HCT116 (cell line): ENCODE measurements around the gene PZP. TPM values are rescaled to one million over a fixed set of nuclear protein-coding genes. Genes with fewer than 3 reads are reported as not detected.

ENCODE experiments used
- ATAC-seq: fragments of 200-7000 bp; cut with Tn5 transposase; 2 replicates; pipeline ENCODE4 v1.9.1; 2020; ENCODE audit warnings: mild to moderate bottlenecking, moderate library complexity
- BruUV-seq: library from RNA; stranded (reverse); fragments of 400-500 nt; replicated peaks from 2 replicates; lab custom pipeline; 2021; lab: Mats Ljungman, UMichigan
- CTCF ChIA-PET: fragments of 300-600 bp; sonication (Branson Sonifier 250); formaldehyde crosslinking; loops from one replicate; lab custom pipeline; 2021; ENCODE audit warnings: antibody characterized with exemption; lab: Charles Lee
- POLR2A ChIA-PET: fragments of 300-600, 350-600 bp; sonication (Branson Sonifier 250); formaldehyde crosslinking; loops from one replicate; lab custom pipeline; 2021; ENCODE audit warnings: antibody characterized with exemption; lab: Charles Lee
- RAD21 ChIA-PET, 2 experiments: fragments of 300-600 bp; sonication (Branson Sonifier 250); formaldehyde crosslinking; loops; one replicate each; lab custom pipeline; 2023; ENCODE audit warnings: low total read pairs in 2 of 2; ENCODE audit not compliant: uncharacterized antibody in 2 of 2, unreplicated experiment in 2 of 2, low non-redundant PET in 1 of 2; lab: Charles Lee
- DNase-seq: peaks from one replicate; pipeline ENCODE4 v3.0.0-alpha.2; 2010; ENCODE audit warnings: low read depth, low spot score
- H2AFZ ChIP-seq: fragments of 200-600 bp; shearing (Covaris generic), sonication (generic); 2 replicates; pipeline ENCODE4 v1.6.1; 2017; ENCODE audit warnings: low read depth, mixed run types, mixed read lengths, antibody characterized with exemption, low read length; ENCODE audit not compliant: poor library complexity, severe bottlenecking
- H3K27ac ChIP-seq: 2 replicates; pipeline ENCODE4 v1.5.1; 2012; ENCODE audit warnings: low read depth, low read length
- H3K27me3 ChIP-seq: fragments of 200-600 bp; sonication (generic); 2 replicates; pipeline ENCODE4 v1.6.1; 2016; ENCODE audit warnings: mixed run types, low read length, mixed read lengths; ENCODE audit not compliant: insufficient read depth
- H3K36me3 ChIP-seq, 2 experiments: fragments of 200-500 bp in 1 of 2; fragments of 200-600 bp in 1 of 2; sonication (Bioruptor generic) in 1 of 2; sonication (generic) in 1 of 2; 2 replicates each; pipeline versions ENCODE4 v1.5.1 to v1.6.1; 2014 to 2016; ENCODE audit warnings: low read length in 2 of 2, inconsistent platforms in 1 of 2, mixed read lengths in 1 of 2, mixed run types in 1 of 2; ENCODE audit not compliant: insufficient read depth in 2 of 2, control insufficient read depth in 1 of 2
- H3K4me1 ChIP-seq, 2 experiments: fragments of 200-600 bp in 1 of 2; sonication (generic) in 1 of 2; 2 replicates each; pipeline versions ENCODE4 v1.5.1 to v1.6.1; 2012 to 2017; ENCODE audit warnings: low read length in 2 of 2, inconsistent platforms in 1 of 2, mild to moderate bottlenecking in 1 of 2, mixed read lengths in 1 of 2, mixed run types in 1 of 2, moderate library complexity in 1 of 2; ENCODE audit not compliant: insufficient read depth in 2 of 2, control insufficient read depth in 1 of 2
- H3K4me2 ChIP-seq: fragments of 200-600 bp; sonication (generic); 2 replicates; pipeline ENCODE4 v1.6.1; 2017; ENCODE audit warnings: mixed run types, low read length, mixed read lengths
- H3K4me3 ChIP-seq, 2 experiments: fragments of 200-600 bp in 1 of 2; sonication (generic) in 1 of 2; replicated peaks in 1 of 2; 2 replicates each; pipeline ENCODE4 v1.5.1; 2011 to 2016; ENCODE audit warnings: low read length in 2 of 2, control low read depth in 1 of 2, low read depth in 1 of 2, mild to moderate bottlenecking in 1 of 2, mixed read lengths in 1 of 2, mixed run types in 1 of 2
- H3K79me2 ChIP-seq: fragments of 200-600 bp; sonication (generic); 2 replicates; pipeline ENCODE4 v1.6.1; 2017; ENCODE audit warnings: mild to moderate bottlenecking, mixed run types, low read length, moderate library complexity, mixed read lengths; ENCODE audit not compliant: insufficient read depth
- H3K9ac ChIP-seq: fragments of 200-600 bp; sonication (generic); 2 replicates; pipeline ENCODE4 v1.6.1; 2016; ENCODE audit warnings: low read length, mixed read lengths
- H3K9me2 ChIP-seq: fragments of 200-600 bp; sonication (generic), shearing (Covaris generic); 2 replicates; pipeline ENCODE4 v1.6.1; 2017; ENCODE audit warnings: mixed run types, mild to moderate bottlenecking, moderate library complexity; ENCODE audit not compliant: insufficient read depth
- H3K9me3 ChIP-seq, 2 experiments: fragments of 200-500 bp in 1 of 2; fragments of 200-600 bp in 1 of 2; sonication (Bioruptor generic) in 1 of 2; sonication (generic) in 1 of 2; 2 replicates each; pipeline ENCODE4 v1.6.1; 2014 to 2017; ENCODE audit warnings: low read length in 2 of 2, mixed read lengths in 2 of 2, inconsistent platforms in 1 of 2, low read depth in 1 of 2, mild to moderate bottlenecking in 1 of 2, mixed run types in 1 of 2, moderate library complexity in 1 of 2; ENCODE audit not compliant: control insufficient read depth in 1 of 2, insufficient read depth in 1 of 2
- H4K20me1 ChIP-seq: fragments of 200-600 bp; sonication (generic), shearing (Covaris generic); 2 replicates; pipeline ENCODE4 v1.6.1; 2017; ENCODE audit warnings: mixed run types, mild to moderate bottlenecking, moderate library complexity; ENCODE audit not compliant: insufficient read depth
- ATF3 ChIP-seq: IDR thresholded peaks from 2 replicates; pipeline ENCODE4 v1.6.1; 2012
- CBX3 ChIP-seq: IDR thresholded peaks from 2 replicates; pipeline ENCODE4 v1.6.1; 2012; ENCODE audit warnings: low read depth
- CEBPB ChIP-seq: IDR thresholded peaks from 2 replicates; pipeline ENCODE4 v1.6.1; 2012; ENCODE audit warnings: low read depth
- EGR1 ChIP-seq: IDR thresholded peaks from 2 replicates; pipeline ENCODE4 v1.6.1; 2012; ENCODE audit warnings: low read depth
- ELF1 ChIP-seq: IDR thresholded peaks from 2 replicates; pipeline ENCODE4 v1.6.1; 2012; ENCODE audit warnings: low read depth, borderline replicate concordance
- EZH2 ChIP-seq: fragments of 200-600 bp; sonication (generic); IDR thresholded peaks from 2 replicates; pipeline ENCODE4 v1.6.1; 2017; ENCODE audit warnings: antibody characterized with exemption, mixed run types
- EZH2phosphoT487 ChIP-seq: fragments of 200-600 bp; IDR thresholded peaks from 2 replicates; pipeline ENCODE4 v1.6.1; 2018; ENCODE audit warnings: antibody characterized with exemption, borderline replicate concordance
- JUND ChIP-seq: IDR thresholded peaks from 2 replicates; pipeline ENCODE4 v1.6.1; 2012
- MAX ChIP-seq: IDR thresholded peaks from 2 replicates; pipeline ENCODE4 v1.6.1; 2012
- POLR2A ChIP-seq: IDR thresholded peaks from 2 replicates; pipeline ENCODE4 v1.7.0; 2011; ENCODE audit warnings: borderline replicate concordance; ENCODE audit not compliant: insufficient read depth, insufficient read length; ENCODE audit errors: extremely low read depth
- POLR2AphosphoS5 ChIP-seq: IDR thresholded peaks from 2 replicates; pipeline ENCODE4 v1.6.1; 2011; ENCODE audit warnings: mild to moderate bottlenecking, low read depth, low read length, moderate library complexity
- RAD21 ChIP-seq: IDR thresholded peaks from 2 replicates; pipeline ENCODE4 v1.6.1; 2012; ENCODE audit warnings: low read depth, mild to moderate bottlenecking
- SRF ChIP-seq: IDR thresholded peaks from 2 replicates; pipeline ENCODE4 v1.6.1; 2012; ENCODE audit warnings: low read depth
- TCF7L2 ChIP-seq: IDR thresholded peaks from 2 replicates; pipeline ENCODE4 v1.7.0; 2011; ENCODE audit warnings: borderline replicate concordance, inconsistent platforms; ENCODE audit not compliant: insufficient read depth, insufficient read length; ENCODE audit errors: extremely low read depth
- YY1 ChIP-seq: IDR thresholded peaks from 2 replicates; pipeline ENCODE4 v1.6.1; 2011; ENCODE audit warnings: low read length, low read depth, moderate library complexity, mild to moderate bottlenecking; ENCODE audit not compliant: insufficient replicate concordance; ENCODE audit errors: extremely low read depth
- ZNF274 ChIP-seq: fragments of 200-500 bp; sonication (Bioruptor generic); IDR thresholded peaks from 2 replicates; pipeline ENCODE4 v1.6.1; 2014; ENCODE audit warnings: mild to moderate bottlenecking, low read depth, low read length, inconsistent platforms
- intact Hi-C: fragments of 100-400 bp; cut with micrococcal nuclease; formaldehyde crosslinking; loops from 2 replicates; pipeline ENCODE4 v1.10.0; 2022
- total RNA-seq: library from RNA; stranded (reverse); gene quantifications from one replicate; pipeline ENCODE4 v1.2.1, GENCODE V29; 2021; ENCODE audit not compliant: unreplicated experiment
- TF ChIP-seq, protein P1 (sequence below): IDR thresholded peaks from 2 replicates; pipeline ENCODE4 v1.6.1; 2011; ENCODE audit warnings: mild to moderate bottlenecking, low read length, moderate library complexity; ENCODE audit not compliant: insufficient replicate concordance; ENCODE audit errors: extremely low read depth
- TF ChIP-seq, protein P2 (sequence below): IDR thresholded peaks from 2 replicates; pipeline ENCODE4 v1.6.1; 2012; ENCODE audit warnings: low read depth

Gene PZP
- total RNA-seq, 1 experiment from 2014 or later = not detected

DNA sequence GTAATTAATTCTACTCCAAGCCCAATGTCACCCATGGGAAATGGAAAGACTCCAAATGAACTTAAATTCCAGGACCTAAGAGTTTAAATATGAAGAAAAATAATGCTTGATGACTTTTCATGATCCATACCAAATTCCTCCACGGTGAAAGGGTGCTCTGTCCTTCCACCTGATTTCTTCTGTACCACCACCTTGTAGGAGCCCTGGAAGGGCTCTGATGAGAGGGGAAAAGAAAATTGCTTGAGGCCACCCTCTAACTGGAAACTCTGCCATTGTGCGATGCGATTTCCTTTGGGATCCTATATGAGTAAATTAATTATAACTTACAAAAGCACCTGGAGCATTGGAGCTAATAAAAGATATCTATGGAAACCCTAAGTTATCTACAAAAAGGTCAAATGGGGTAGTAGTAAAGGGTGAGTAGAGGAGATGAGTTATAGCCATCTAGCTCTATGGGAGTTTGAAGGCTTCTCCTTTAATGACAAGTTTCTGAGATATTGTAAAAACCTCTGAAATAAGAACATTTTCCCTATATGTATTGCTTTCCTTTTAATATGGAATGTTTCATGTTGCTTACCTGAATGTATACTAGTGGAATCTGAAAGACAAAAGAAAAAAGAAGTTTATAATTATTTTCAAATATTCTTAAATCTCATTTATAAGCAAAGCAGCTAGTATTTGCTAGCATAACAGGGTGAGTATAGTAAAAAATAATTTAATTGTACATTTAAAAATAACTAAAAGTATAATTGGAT is 98.3 kb downstream of the PZP start (continued):
- TF ChIP-seq YY1 (no peak), RAD21 (no peak), ZNF274 (no peak), JUND (no peak)
- TF ChIP-seq, protein P1, sequence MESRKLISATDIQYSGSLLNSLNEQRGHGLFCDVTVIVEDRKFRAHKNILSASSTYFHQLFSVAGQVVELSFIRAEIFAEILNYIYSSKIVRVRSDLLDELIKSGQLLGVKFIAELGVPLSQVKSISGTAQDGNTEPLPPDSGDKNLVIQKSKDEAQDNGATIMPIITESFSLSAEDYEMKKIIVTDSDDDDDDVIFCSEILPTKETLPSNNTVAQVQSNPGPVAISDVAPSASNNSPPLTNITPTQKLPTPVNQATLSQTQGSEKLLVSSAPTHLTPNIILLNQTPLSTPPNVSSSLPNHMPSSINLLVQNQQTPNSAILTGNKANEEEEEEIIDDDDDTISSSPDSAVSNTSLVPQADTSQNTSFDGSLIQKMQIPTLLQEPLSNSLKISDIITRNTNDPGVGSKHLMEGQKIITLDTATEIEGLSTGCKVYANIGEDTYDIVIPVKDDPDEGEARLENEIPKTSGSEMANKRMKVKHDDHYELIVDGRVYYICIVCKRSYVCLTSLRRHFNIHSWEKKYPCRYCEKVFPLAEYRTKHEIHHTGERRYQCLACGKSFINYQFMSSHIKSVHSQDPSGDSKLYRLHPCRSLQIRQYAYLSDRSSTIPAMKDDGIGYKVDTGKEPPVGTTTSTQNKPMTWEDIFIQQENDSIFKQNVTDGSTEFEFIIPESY = no peak

DNA sequence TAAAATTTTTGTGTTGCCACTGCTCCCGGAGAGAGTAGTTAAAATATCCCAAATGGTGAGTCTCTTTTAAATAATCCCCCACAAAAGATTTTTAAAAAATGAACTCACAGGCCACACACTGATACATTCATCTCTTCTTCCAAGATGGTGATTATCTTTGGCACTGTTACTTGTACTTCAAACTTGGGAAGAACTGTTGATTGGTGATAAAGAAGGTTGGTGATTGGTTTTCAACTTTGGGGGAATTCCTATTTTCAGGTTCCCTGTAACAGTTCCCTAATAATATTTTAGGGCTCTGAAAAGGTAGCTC is 99.0 kb downstream of the PZP start:
- intact Hi-C loops = no loop called here
- Histone ChIP-seq H2AFZ (no peak overlapping the region), H4K20me1 (no peaks in the 10 kb centered on the region), H3K36me3 (no peaks in the 10 kb centered on the region), H3K27me3 (peaks cover 9% of the 10 kb centered on the region), H3K4me2 (no peak overlapping the region), H3K27ac (no peak overlapping the region), H3K9me2 (no peaks in the 10 kb centered on the region), H3K4me1 (no peaks in the 10 kb centered on the region), H3K9ac (no peak overlapping the region), H3K79me2 (no peaks in the 10 kb centered on the region), H3K9me3 (no peaks in the 10 kb centered on the region), H3K4me3 (no peak overlapping the region)
- DNase-seq (no peak), ATAC-seq (no peak)
- CTCF ChIA-PET = no interaction called here
- POLR2A ChIA-PET = no interaction called here
- BruUV-seq = no TSS peak
- TF ChIP-seq TCF7L2 (no peak), ELF1 (no peak), ATF3 (no peak), CEBPB (no peak), SRF (no peak), EZH2phosphoT487 (no peak), EGR1 (no peak), POLR2A (no peak), ZNF274 (no peak), CBX3 (no peak), YY1 (no peak), MAX (no peak), POLR2AphosphoS5 (no peak), EZH2 (no peak)
- TF ChIP-seq, protein P2, sequence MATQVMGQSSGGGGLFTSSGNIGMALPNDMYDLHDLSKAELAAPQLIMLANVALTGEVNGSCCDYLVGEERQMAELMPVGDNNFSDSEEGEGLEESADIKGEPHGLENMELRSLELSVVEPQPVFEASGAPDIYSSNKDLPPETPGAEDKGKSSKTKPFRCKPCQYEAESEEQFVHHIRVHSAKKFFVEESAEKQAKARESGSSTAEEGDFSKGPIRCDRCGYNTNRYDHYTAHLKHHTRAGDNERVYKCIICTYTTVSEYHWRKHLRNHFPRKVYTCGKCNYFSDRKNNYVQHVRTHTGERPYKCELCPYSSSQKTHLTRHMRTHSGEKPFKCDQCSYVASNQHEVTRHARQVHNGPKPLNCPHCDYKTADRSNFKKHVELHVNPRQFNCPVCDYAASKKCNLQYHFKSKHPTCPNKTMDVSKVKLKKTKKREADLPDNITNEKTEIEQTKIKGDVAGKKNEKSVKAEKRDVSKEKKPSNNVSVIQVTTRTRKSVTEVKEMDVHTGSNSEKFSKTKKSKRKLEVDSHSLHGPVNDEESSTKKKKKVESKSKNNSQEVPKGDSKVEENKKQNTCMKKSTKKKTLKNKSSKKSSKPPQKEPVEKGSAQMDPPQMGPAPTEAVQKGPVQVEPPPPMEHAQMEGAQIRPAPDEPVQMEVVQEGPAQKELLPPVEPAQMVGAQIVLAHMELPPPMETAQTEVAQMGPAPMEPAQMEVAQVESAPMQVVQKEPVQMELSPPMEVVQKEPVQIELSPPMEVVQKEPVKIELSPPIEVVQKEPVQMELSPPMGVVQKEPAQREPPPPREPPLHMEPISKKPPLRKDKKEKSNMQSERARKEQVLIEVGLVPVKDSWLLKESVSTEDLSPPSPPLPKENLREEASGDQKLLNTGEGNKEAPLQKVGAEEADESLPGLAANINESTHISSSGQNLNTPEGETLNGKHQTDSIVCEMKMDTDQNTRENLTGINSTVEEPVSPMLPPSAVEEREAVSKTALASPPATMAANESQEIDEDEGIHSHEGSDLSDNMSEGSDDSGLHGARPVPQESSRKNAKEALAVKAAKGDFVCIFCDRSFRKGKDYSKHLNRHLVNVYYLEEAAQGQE = no peak
- RAD21 ChIA-PET = no interaction called here
